ENCODE measurements around the gene PDZD8. TPM values are rescaled to one million over a fixed set of nuclear protein-coding genes. Genes with fewer than 3 reads are reported as not detected.

Gene PDZD8
- polyA plus RNA-seq, 1 donor from 2014 or later = 16.3 TPM

- TF ChIP-seq SMC3 (conservative IDR thresholded peaks at IDR 0.05; ENCODE audit: poor library complexity) = no peak
- TF ChIP-seq TAF1 (IDR thresholded peaks at IDR 0.05; ENCODE audit: low read depth) = no peak
- TF ChIP-seq POLR2AphosphoS5 (IDR thresholded peaks at IDR 0.05) = no peak
- no peak for TF ChIP-seq MXI1 (conservative IDR thresholded peaks at IDR 0.05; ENCODE audit: poor library complexity, severe bottlenecking)
- Histone ChIP-seq H3K9me2 (ENCODE audit: insufficient read depth, low read length) (no peaks in the 10 kb centered on the region), H4K20me1 (ENCODE audit: insufficient read depth) (no peaks in the 10 kb centered on the region), H3K27ac (ENCODE audit: low read length) (no peak overlapping the region), H3K4me3 (ENCODE audit: low read length) (no peak overlapping the region), H3K27me3 (ENCODE audit: insufficient read depth, low read depth, low read length) (no peaks in the 10 kb centered on the region), H3F3A (ENCODE audit: insufficient read depth, low read length, poor library complexity, severe bottlenecking) (no peaks in the 10 kb centered on the region), H3K79me2 (replicated peaks; ENCODE audit: insufficient read depth, low read length) (no peaks in the 10 kb centered on the region), H3K4me2 (ENCODE audit: low read length) (no peak overlapping the region), H2AFZ (ENCODE audit: low read depth, low read length) (no peak overlapping the region), H3K9ac (ENCODE audit: low read length) (no peak overlapping the region), H3K9me3 (ENCODE audit: low read length) (no peaks in the 10 kb centered on the region), H3K36me3 (ENCODE audit: insufficient read depth, low read length) (no peaks in the 10 kb centered on the region)
These were observed 107.0 kb downstream of the PDZD8 start for GRCh38 chr10:117268258-117268657.

- no peaks in the 10 kb centered on the region for H3F3A ChIP-seq (ENCODE audit: insufficient read depth, low read length, poor library complexity, severe bottlenecking)
- H3K9me3 ChIP-seq (ENCODE audit: low read length) = no peaks in the 10 kb centered on the region
- H4K20me1 ChIP-seq (ENCODE audit: insufficient read depth) = no peaks in the 10 kb centered on the region
- no peak overlapping the region for H3K27ac ChIP-seq (ENCODE audit: low read length)
- H3K4me2 ChIP-seq (ENCODE audit: low read length) = no peak overlapping the region
- no peaks in the 10 kb centered on the region for H3K79me2 ChIP-seq (replicated peaks; ENCODE audit: insufficient read depth, low read length)
- no peak overlapping the region for H2AFZ ChIP-seq (ENCODE audit: low read depth, low read length)
- H3K9me2 ChIP-seq (ENCODE audit: insufficient read depth, low read length) = no peaks in the 10 kb centered on the region
- H3K36me3 ChIP-seq (ENCODE audit: insufficient read depth, low read length) = no peaks in the 10 kb centered on the region
- TF ChIP-seq CTCF (IDR thresholded peaks at IDR 0.05; ENCODE audit: poor library complexity, severe bottlenecking) (no peak), TAF1 (IDR thresholded peaks at IDR 0.05; ENCODE audit: low read depth) (no peak), RAD21 (conservative IDR thresholded peaks at IDR 0.05) (no peak), EZH2 (IDR thresholded peaks at IDR 0.05; ENCODE audit: borderline replicate concordance, insufficient read depth, low read length, poor library complexity, severe bottlenecking) (no peak), REST (IDR thresholded peaks at IDR 0.05; ENCODE audit: borderline replicate concordance) (no peak), MXI1 (conservative IDR thresholded peaks at IDR 0.05; ENCODE audit: poor library complexity, severe bottlenecking) (no peak), EP300 (conservative IDR thresholded peaks at IDR 0.05; ENCODE audit: poor library complexity, severe bottlenecking) (no peak), POLR2AphosphoS5 (IDR thresholded peaks at IDR 0.05) (no peak), SMC3 (conservative IDR thresholded peaks at IDR 0.05; ENCODE audit: poor library complexity) (no peak)
- no peak overlapping the region for H3K4me3 ChIP-seq (ENCODE audit: low read length)
- H3K9ac ChIP-seq (ENCODE audit: low read length) = no peak overlapping the region
- H3K27me3 ChIP-seq (ENCODE audit: insufficient read depth, low read depth, low read length) = no peaks in the 10 kb centered on the region
These were observed 108.4 kb downstream of the PDZD8 start for GRCh38 chr10:117266812-117267211.

GRCh38 chr10:117266400-117266799 lies 108.8 kb downstream of the PDZD8 start:
- Histone ChIP-seq H3K4me2 (ENCODE audit: low read length) (no peak overlapping the region), H3K27me3 (ENCODE audit: insufficient read depth, low read depth, low read length) (no peaks in the 10 kb centered on the region), H3K36me3 (ENCODE audit: insufficient read depth, low read length) (no peaks in the 10 kb centered on the region), H4K20me1 (ENCODE audit: insufficient read depth) (no peaks in the 10 kb centered on the region), H2AFZ (ENCODE audit: low read depth, low read length) (no peak overlapping the region), H3F3A (ENCODE audit: insufficient read depth, low read length, poor library complexity, severe bottlenecking) (no peaks in the 10 kb centered on the region), H3K27ac (ENCODE audit: low read length) (no peak overlapping the region), H3K9ac (ENCODE audit: low read length) (no peak overlapping the region), H3K9me3 (ENCODE audit: low read length) (no peaks in the 10 kb centered on the region), H3K4me3 (ENCODE audit: low read length) (no peak overlapping the region), H3K79me2 (replicated peaks; ENCODE audit: insufficient read depth, low read length) (no peaks in the 10 kb centered on the region), H3K9me2 (ENCODE audit: insufficient read depth, low read length) (no peaks in the 10 kb centered on the region)
- TF ChIP-seq EZH2 (IDR thresholded peaks at IDR 0.05; ENCODE audit: borderline replicate concordance, insufficient read depth, low read length, poor library complexity, severe bottlenecking) = no peak
- TF ChIP-seq RAD21 (conservative IDR thresholded peaks at IDR 0.05) = no peak
- no peak for TF ChIP-seq POLR2AphosphoS5 (IDR thresholded peaks at IDR 0.05)
- no peak for TF ChIP-seq MXI1 (conservative IDR thresholded peaks at IDR 0.05; ENCODE audit: poor library complexity, severe bottlenecking)
- no peak for TF ChIP-seq REST (IDR thresholded peaks at IDR 0.05; ENCODE audit: borderline replicate concordance)
- TF ChIP-seq CTCF (IDR thresholded peaks at IDR 0.05; ENCODE audit: poor library complexity, severe bottlenecking) = no peak
- TF ChIP-seq EP300 (conservative IDR thresholded peaks at IDR 0.05; ENCODE audit: poor library complexity, severe bottlenecking) = no peak
- no peak for TF ChIP-seq TAF1 (IDR thresholded peaks at IDR 0.05; ENCODE audit: low read depth)
- no peak for TF ChIP-seq SMC3 (conservative IDR thresholded peaks at IDR 0.05; ENCODE audit: poor library complexity)
